GM12878 (cell line): ENCODE results near the gene DAAM1. TPM values are rescaled to one million over a fixed set of nuclear protein-coding genes. Genes with fewer than 3 reads are reported as not detected.

Experiments
- ATAC-seq: fragments of 200-7000 bp; cut with Tn5 transposase; 3 replicates; pipeline ENCODE4 v1.9.1; 2020; ENCODE audit warnings: mild to moderate bottlenecking, moderate library complexity
- BruUV-seq: library from RNA; stranded (reverse); fragments of 400-500 nt; replicated peaks from 2 replicates; lab custom pipeline; 2021; lab: Mats Ljungman, UMichigan
- CTCF ChIA-PET: fragments of 300-600 bp; sonication (Branson Sonifier 250); formaldehyde crosslinking; extraction: SDS; loops from one replicate; lab custom pipeline; 2021; ENCODE audit warnings: inconsistent platforms; lab: Yijun Ruan, JAX
- POLR2A ChIA-PET: fragments of 350-600 bp; formaldehyde crosslinking; extraction: SDS; loops from one replicate; lab custom pipeline; 2021; ENCODE audit warnings: inconsistent platforms; lab: Charles Lee
- RAD21 ChIA-PET: fragments of 300-600 bp; sonication (Branson Sonifier 250); formaldehyde crosslinking; loops from one replicate; lab custom pipeline; 2023; ENCODE audit warnings: antibody characterized with exemption; ENCODE audit not compliant: unreplicated experiment; lab: Charles Lee
- SMC1A ChIA-PET: fragments of 300-600 bp; sonication (Branson Sonifier 250); formaldehyde crosslinking; loops from one replicate; lab custom pipeline; 2023; ENCODE audit not compliant: unreplicated experiment, uncharacterized antibody; lab: Charles Lee
- DNase-seq: peaks from one replicate; pipeline ENCODE4 v3.0.0-alpha.2; 2011; ENCODE audit warnings: low read depth, low spot score
- FAIRE-seq: peaks from 3 replicates; lab custom pipeline; 2011; peaks lifted over from hg19 to GRCh38; lab: Jason Lieb, UNC
- H2AFZ ChIP-seq: 2 replicates; pipeline ENCODE4 v1.6.0; 2011; ENCODE audit warnings: low read depth, low read length, control low read depth; ENCODE audit not compliant: control insufficient read depth
- H3K27ac ChIP-seq: 2 replicates; pipeline ENCODE4 v1.5.1; 2011; ENCODE audit warnings: control low read depth; ENCODE audit not compliant: control insufficient read depth, insufficient read depth
- H3K27me3 ChIP-seq, 2 experiments: replicated peaks in 1 of 2; 2 replicates each; pipeline versions ENCODE4 v1.6.0 to v1.6.1; 2011; ENCODE audit warnings: low read length in 1 of 2; ENCODE audit not compliant: control insufficient read depth in 2 of 2, insufficient read depth in 2 of 2
- H3K36me3 ChIP-seq, 2 experiments: 2 replicates each; pipeline ENCODE4 v1.5.1; 2011; ENCODE audit warnings: low read length in 1 of 2; ENCODE audit not compliant: control insufficient read depth in 2 of 2, insufficient read depth in 2 of 2
- H3K4me1 ChIP-seq: 2 replicates; pipeline ENCODE4 v1.6.1; 2011; ENCODE audit warnings: mild to moderate bottlenecking, low read length, moderate library complexity, mixed read lengths; ENCODE audit not compliant: control insufficient read depth, insufficient read depth
- H3K4me2 ChIP-seq: 2 replicates; pipeline ENCODE4 v1.6.0; 2011; ENCODE audit warnings: control low read depth; ENCODE audit not compliant: control insufficient read depth, insufficient read depth
- H3K4me3 ChIP-seq: fragments of 200-600 bp; sonication (generic); 2 replicates; pipeline ENCODE4 v1.5.1; 2016
- H3K79me2 ChIP-seq: 2 replicates; pipeline ENCODE4 v1.6.0; 2011; ENCODE audit warnings: low read length; ENCODE audit not compliant: control insufficient read depth, insufficient read depth
- H3K9ac ChIP-seq: 2 replicates; pipeline ENCODE4 v1.8.0; 2011; ENCODE audit warnings: low read length, control low read depth, mixed read lengths; ENCODE audit not compliant: control insufficient read depth, insufficient read depth
- H3K9me3 ChIP-seq: replicated peaks from 3 replicates; pipeline ENCODE4 v1.5.1; 2011; ENCODE audit warnings: mild to moderate bottlenecking, low read length; ENCODE audit not compliant: control insufficient read depth, insufficient read depth
- H4K20me1 ChIP-seq: 2 replicates; pipeline ENCODE4 v1.6.0; 2011; ENCODE audit not compliant: control insufficient read depth, insufficient read depth
- WGBS: methylation state at CpG from one replicate; pipeline ENCODE4 v1.1.6; 2016; ENCODE audit warnings: low lambda C conversion rate; ENCODE audit not compliant: insufficient replicate concordance, insufficient coverage; ENCODE audit errors: missing lambda C conversion rate; 5-methylcytosine and 5-hydroxymethylcytosine counted together
- in situ Hi-C: fragments of 300-500 bp; cut with MboI; formaldehyde crosslinking; loops from 9 replicates; pipeline ENCODE4 v1.14.3; 2018; ENCODE audit warnings: mixed read lengths
- intact Hi-C: fragments of 100-400 bp; cut with micrococcal nuclease; formaldehyde crosslinking; loops from one replicate; pipeline ENCODE4 v1.14.2; 2022; ENCODE audit not compliant: unreplicated experiment
- polyA plus RNA-seq, 11 experiments: library from polyadenylated mRNA; depleted of rRNA in 4 of 11; unstranded in 6 of 11; stranded (reverse) in 5 of 11; fragments of >200 nt; fragmentation: Nextera tagmentation in 4 of 11; fragmentation: Illumina TruSeq in 1 of 11; extraction: Ambion mirVana in 4 of 11; extraction: Trizol in 1 of 11; gene quantifications; 1 replicate in 1 of 11; 2 replicates in 10 of 11; pipeline versions ENCODE4 v1.2.1 to v1.2.3, GENCODE V29; 2011 to 2016; ENCODE audit warnings: inconsistent platforms in 2 of 11, missing spikeins in 2 of 11, low read depth in 1 of 11
- total RNA-seq, 4 experiments: library from RNA; depleted of rRNA in 3 of 4; stranded (reverse); fragments of >200 nt in 3 of 4; fragmentation: Illumina TruSeq in 1 of 4; extraction: Trizol in 1 of 4; gene quantifications; 2 replicates each; pipeline versions ENCODE4 v1.2.1 to v1.2.3, GENCODE V29; 2013 to 2021
- TF ChIP-seq, protein P1 (sequence below): fragments of 450-650 bp; IDR thresholded peaks from 2 replicates; pipeline ENCODE4 v1.6.1; 2017; ENCODE audit warnings: mild to moderate bottlenecking, moderate library complexity
- TF ChIP-seq, protein P2 (sequence below): IDR thresholded peaks from 2 replicates; pipeline ENCODE4 v1.6.1; 2012; ENCODE audit warnings: low read depth, low read length, improper control_type of control experiment

The DAAM1 gene
- total and polyA plus RNA-seq, 10 of the 15 experiments (the other 5 are each of a cell fraction or from before 2014, with no cell fraction given), result 13.8 to 32.4 (median 24.2) TPM

DNA sequence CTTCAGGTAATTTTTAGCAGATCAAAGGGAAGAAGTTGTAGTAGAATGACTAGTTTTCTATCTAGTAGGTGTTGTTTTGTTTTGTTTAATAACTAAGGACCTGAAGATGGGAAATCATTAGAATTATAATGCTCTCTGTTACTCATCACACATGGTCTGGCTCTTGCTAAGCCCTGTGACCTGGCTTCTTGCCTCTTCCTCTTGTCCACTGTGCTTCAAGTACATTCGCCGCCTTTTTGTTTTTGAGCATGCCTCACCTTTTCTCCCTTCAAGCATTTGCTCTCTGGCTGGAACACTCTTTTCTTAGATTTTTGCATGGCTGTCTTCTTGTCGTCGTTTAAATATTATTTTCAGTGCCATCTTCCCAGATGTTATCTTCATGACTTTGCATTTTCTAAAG is 47.7 kb downstream of the DAAM1 start:
- no TSS peak for BruUV-seq
- DNase-seq (no peak), FAIRE-seq (no peak), ATAC-seq (peak; percentile 9; the same call in 1 of the 3 replicates)
- TF ChIP-seq, protein P1, sequence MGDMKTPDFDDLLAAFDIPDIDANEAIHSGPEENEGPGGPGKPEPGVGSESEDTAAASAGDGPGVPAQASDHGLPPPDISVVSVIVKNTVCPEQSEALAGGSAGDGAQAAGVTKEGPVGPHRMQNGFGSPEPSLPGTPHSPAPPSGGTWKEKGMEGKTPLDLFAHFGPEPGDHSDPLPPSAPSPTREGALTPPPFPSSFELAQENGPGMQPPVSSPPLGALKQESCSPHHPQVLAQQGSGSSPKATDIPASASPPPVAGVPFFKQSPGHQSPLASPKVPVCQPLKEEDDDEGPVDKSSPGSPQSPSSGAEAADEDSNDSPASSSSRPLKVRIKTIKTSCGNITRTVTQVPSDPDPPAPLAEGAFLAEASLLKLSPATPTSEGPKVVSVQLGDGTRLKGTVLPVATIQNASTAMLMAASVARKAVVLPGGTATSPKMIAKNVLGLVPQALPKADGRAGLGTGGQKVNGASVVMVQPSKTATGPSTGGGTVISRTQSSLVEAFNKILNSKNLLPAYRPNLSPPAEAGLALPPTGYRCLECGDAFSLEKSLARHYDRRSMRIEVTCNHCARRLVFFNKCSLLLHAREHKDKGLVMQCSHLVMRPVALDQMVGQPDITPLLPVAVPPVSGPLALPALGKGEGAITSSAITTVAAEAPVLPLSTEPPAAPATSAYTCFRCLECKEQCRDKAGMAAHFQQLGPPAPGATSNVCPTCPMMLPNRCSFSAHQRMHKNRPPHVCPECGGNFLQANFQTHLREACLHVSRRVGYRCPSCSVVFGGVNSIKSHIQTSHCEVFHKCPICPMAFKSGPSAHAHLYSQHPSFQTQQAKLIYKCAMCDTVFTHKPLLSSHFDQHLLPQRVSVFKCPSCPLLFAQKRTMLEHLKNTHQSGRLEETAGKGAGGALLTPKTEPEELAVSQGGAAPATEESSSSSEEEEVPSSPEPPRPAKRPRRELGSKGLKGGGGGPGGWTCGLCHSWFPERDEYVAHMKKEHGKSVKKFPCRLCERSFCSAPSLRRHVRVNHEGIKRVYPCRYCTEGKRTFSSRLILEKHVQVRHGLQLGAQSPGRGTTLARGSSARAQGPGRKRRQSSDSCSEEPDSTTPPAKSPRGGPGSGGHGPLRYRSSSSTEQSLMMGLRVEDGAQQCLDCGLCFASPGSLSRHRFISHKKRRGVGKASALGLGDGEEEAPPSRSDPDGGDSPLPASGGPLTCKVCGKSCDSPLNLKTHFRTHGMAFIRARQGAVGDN, result 0 out of 2 replicates have a peak, but pooled peaks have one; percentile 29
- TF ChIP-seq, protein P2, sequence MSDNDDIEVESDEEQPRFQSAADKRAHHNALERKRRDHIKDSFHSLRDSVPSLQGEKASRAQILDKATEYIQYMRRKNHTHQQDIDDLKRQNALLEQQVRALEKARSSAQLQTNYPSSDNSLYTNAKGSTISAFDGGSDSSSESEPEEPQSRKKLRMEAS, result no peak
- no peak overlapping the region for H2AFZ ChIP-seq
- H3K4me2 ChIP-seq, result no peak overlapping the region
- intact Hi-C loops, result no loop called here
- in situ Hi-C loops, result no loop called here
- H3K4me3 ChIP-seq, result no peak overlapping the region
- peaks cover 11% of the 10 kb centered on the region for H3K4me1 ChIP-seq
- H3K27me3 ChIP-seq, result no peaks in the 10 kb centered on the region
- H4K20me1 ChIP-seq, result no peaks in the 10 kb centered on the region
- no peak overlapping the region for H3K9ac ChIP-seq
- no peaks in the 10 kb centered on the region for H3K36me3 ChIP-seq
- SMC1A ChIA-PET, result interaction anchor here (0.9 to 2.0 kb wide), 6 partner anchors 9 to 39 kb away, joined by 3 to 7 read pairs (median 4); no protein-coding TSS in a partner anchor
- CTCF ChIA-PET, result interaction anchor here (2.2 kb wide), 1 partner anchor 11 kb away, joined by 4 read pairs; no protein-coding TSS in a partner anchor
- POLR2A ChIA-PET, result interaction anchor here (0.8 to 3.2 kb wide), 5 partner anchors 12 to 45 kb away, joined by 3 to 10 read pairs (median 4); no protein-coding TSS in a partner anchor
- no peak overlapping the region for H3K27ac ChIP-seq
- no peaks in the 10 kb centered on the region; the same call in 1 of the 3 replicates for H3K9me3 ChIP-seq
- 98% methylated on average over 4 of the region's 4 CpGs for WGBS
- RAD21 ChIA-PET, result interaction anchor here (1.2 to 1.9 kb wide), 3 partner anchors 39 to 48 kb away, joined by 3 to 5 read pairs (median 4); partner anchors contain the start of gene DAAM1
- H3K79me2 ChIP-seq, result peaks cover 10% of the 10 kb centered on the region
